Measurements from ENCODE around the gene CAMK2A. TPM values are rescaled to one million over a fixed set of nuclear protein-coding genes. Genes with fewer than 3 reads are reported as not detected.

CAMK2A gene
- total RNA-seq, 1 donor from 2014 or later: 4.0 TPM

GRCh38 chr5:150279330-150280020 is 10.1 kb downstream of the CAMK2A start:
- DNase-seq (ENCODE audit: low spot score in 2 of 2, unreplicated experiment in 2 of 2): no peak

DNA sequence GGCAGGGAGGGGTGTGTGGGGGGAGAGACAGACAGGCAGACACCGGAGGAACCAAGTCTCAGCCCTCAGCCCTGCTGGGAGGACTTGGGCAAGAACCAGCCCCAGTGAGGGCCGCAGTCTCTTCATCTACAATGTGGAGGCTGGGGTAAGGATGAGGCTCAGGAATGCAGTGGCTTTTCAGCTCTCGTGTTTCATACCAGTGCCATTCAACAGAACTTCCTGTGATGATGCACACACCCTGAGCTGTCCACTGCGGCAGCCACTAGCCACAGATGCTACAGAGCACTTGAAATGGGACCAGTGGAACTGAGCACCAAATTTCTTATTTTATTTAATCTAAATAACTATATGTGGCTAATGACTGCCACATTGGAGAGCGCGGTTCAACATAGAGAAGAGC is 10.7 kb downstream of the CAMK2A start:
- no peak for DNase-seq (ENCODE audit: low spot score in 2 of 2, unreplicated experiment in 2 of 2)
- TF ChIP-seq, protein P1, sequence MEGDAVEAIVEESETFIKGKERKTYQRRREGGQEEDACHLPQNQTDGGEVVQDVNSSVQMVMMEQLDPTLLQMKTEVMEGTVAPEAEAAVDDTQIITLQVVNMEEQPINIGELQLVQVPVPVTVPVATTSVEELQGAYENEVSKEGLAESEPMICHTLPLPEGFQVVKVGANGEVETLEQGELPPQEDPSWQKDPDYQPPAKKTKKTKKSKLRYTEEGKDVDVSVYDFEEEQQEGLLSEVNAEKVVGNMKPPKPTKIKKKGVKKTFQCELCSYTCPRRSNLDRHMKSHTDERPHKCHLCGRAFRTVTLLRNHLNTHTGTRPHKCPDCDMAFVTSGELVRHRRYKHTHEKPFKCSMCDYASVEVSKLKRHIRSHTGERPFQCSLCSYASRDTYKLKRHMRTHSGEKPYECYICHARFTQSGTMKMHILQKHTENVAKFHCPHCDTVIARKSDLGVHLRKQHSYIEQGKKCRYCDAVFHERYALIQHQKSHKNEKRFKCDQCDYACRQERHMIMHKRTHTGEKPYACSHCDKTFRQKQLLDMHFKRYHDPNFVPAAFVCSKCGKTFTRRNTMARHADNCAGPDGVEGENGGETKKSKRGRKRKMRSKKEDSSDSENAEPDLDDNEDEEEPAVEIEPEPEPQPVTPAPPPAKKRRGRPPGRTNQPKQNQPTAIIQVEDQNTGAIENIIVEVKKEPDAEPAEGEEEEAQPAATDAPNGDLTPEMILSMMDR (IDR thresholded peaks at IDR 0.05; ENCODE audit: unreplicated experiment): no peak
- Mint-ChIP-seq H3K4me3 (no peak overlapping the region), H3K4me1 (peaks cover 25% of the 10 kb centered on the region), H3K27ac (no peak overlapping the region), H3K36me3 (no peaks in the 10 kb centered on the region), H3K9me3 (no peaks in the 10 kb centered on the region), H3K27me3 (ENCODE audit: low read depth) (no peaks in the 10 kb centered on the region)

More at GRCh38 chr5:150279330-150280020, 10.1 kb downstream of the CAMK2A start:
- Mint-ChIP-seq H3K36me3 (no peaks in the 10 kb centered on the region), H3K4me3 (no peak overlapping the region), H3K9me3 (no peaks in the 10 kb centered on the region), H3K4me1 (peaks cover 25% of the 10 kb centered on the region), H3K27ac (no peak overlapping the region), H3K27me3 (ENCODE audit: low read depth) (no peaks in the 10 kb centered on the region)
- TF ChIP-seq, protein P1 (IDR thresholded peaks at IDR 0.05; ENCODE audit: unreplicated experiment): no peak

GRCh38 chr5:150278046-150278730 is 11.4 kb downstream of the CAMK2A start:
- TF ChIP-seq, protein P1 (IDR thresholded peaks at IDR 0.05; ENCODE audit: unreplicated experiment): no peak
- DNase-seq (ENCODE audit: low spot score in 2 of 2, unreplicated experiment in 2 of 2): no peak
- Mint-ChIP-seq H3K27ac (peak overlapping the region; percentile 77), H3K27me3 (ENCODE audit: low read depth) (no peaks in the 10 kb centered on the region), H3K9me3 (no peaks in the 10 kb centered on the region), H3K4me3 (no peak overlapping the region), H3K36me3 (no peaks in the 10 kb centered on the region), H3K4me1 (peaks cover 25% of the 10 kb centered on the region)

- Mint-ChIP-seq H3K27me3 (ENCODE audit: low read depth) (no peaks in the 10 kb centered on the region), H3K4me3 (no peak overlapping the region), H3K27ac (no peak overlapping the region), H3K4me1 (peaks cover 25% of the 10 kb centered on the region), H3K36me3 (no peaks in the 10 kb centered on the region), H3K9me3 (no peaks in the 10 kb centered on the region)
- no peak for DNase-seq (ENCODE audit: low spot score in 2 of 2, unreplicated experiment in 2 of 2)
- TF ChIP-seq, protein P1 (IDR thresholded peaks at IDR 0.05; ENCODE audit: unreplicated experiment): no peak
These were observed 12.5 kb downstream of the CAMK2A start for GRCh38 chr5:150277043-150277442.

GRCh38 chr5:150274811-150275210 is 14.8 kb downstream of the CAMK2A start:
- Mint-ChIP-seq H3K27me3 (ENCODE audit: low read depth) (no peaks in the 10 kb centered on the region), H3K27ac (no peak overlapping the region), H3K36me3 (no peaks in the 10 kb centered on the region), H3K4me1 (peaks cover 15% of the 10 kb centered on the region), H3K9me3 (no peaks in the 10 kb centered on the region), H3K4me3 (no peak overlapping the region)
- TF ChIP-seq, protein P1 (IDR thresholded peaks at IDR 0.05; ENCODE audit: unreplicated experiment): no peak
- DNase-seq (ENCODE audit: low spot score in 2 of 2, unreplicated experiment in 2 of 2): no peak
